Activated T-cell treated with anti-CD3 and anti-CD28 coated beads for 1 hour (primary cell): ENCODE results near the gene HS6ST3.
"Not testable (repeated sequence)": the region's sequence is repeated elsewhere in the genome, so short reads cannot be mapped to it uniquely, and the experiment has no call there.

Experiments used
- DNase-seq: peaks from one replicate; pipeline ENCODE4 v3.0.0-alpha.2; 2020; ENCODE audit warnings: low read depth

Gene HS6ST3

DNA sequence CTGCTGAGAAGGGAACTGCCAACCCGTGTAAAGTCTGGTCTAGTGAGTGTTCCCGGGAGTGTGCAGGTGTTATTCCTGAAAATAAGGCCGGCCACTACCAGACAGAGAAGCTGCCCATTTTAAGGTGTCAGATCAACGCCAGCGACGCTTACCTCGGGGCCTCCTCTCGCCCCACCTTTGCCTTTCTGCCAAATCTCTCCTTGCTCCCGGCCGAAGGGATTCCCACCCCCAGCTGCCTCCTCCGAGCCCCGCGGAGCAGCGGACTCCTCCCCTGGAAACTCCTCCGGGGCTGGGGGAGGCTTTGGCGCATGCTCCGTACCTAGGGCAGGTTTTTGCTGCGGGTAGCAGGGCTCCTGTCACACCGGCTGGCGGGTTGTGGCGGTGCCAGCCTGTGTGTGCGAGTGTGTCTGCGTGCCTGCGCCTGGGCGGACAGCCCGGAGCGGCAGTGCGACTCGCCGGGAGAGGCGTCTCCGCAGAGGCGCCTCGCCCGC, at the start of gene HS6ST3:
Gene HS6ST3, plus strand, starts transcription at position 359 of the 491 bp plus-strand sequence.
- no peak for DNase-seq

DNA sequence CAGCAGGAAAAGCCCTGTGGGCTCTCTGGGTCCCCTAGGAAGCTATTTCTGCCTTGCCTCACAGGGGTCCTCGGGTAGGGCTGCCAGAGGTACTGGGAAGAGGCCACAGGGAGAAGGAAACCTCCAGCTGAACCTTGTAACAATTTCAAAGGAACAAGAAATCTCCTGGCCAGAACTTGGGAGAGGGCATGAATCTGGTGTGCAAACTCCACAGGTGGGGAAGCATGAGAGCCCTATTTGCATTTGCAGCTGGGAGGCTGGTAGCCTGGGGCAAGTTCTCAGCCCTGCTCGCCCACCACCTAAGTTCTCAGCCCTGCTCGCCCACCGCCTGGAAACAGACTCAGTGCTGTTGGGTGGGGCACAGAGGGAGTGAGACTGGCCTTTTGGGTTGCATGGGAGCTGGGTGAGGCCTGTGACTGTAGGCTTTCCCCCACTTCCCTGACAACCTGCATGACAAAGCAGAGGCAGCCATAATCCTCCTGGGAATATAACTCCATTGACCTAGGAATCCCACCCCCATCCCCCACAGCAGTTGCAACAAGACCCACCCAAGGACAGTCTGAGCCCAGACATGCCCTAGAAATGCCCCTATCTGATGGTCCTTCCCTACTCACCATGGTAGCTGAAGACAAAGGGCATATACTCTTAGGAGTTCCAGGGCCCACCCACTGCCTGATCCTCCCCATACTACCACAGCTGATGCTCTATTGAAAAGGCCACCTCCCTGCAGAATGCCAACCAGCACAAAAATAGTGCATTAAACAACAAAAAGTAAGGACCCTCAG, 48.4 kb upstream of the HS6ST3 start:
- no peak for DNase-seq

DNA sequence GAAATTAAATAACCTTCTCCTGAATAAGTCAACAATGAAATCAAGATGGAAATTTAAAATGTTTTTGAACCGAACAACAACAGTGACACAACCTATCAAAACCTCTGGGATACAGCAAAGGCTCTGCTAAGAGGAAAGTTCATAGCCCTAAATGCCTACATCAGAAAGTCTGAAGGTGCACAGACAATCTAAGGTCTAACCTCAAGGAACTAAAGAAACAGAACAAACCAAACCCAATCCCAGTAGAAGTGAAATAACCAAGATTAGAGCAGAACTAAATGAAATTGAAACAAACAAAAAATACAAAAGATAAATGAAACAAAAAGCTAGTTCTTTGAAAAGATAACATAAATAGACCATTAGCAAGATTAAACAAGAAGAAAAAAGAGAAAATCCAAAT, 45.7 kb upstream of the HS6ST3 start:
- DNase-seq: no peak

DNA sequence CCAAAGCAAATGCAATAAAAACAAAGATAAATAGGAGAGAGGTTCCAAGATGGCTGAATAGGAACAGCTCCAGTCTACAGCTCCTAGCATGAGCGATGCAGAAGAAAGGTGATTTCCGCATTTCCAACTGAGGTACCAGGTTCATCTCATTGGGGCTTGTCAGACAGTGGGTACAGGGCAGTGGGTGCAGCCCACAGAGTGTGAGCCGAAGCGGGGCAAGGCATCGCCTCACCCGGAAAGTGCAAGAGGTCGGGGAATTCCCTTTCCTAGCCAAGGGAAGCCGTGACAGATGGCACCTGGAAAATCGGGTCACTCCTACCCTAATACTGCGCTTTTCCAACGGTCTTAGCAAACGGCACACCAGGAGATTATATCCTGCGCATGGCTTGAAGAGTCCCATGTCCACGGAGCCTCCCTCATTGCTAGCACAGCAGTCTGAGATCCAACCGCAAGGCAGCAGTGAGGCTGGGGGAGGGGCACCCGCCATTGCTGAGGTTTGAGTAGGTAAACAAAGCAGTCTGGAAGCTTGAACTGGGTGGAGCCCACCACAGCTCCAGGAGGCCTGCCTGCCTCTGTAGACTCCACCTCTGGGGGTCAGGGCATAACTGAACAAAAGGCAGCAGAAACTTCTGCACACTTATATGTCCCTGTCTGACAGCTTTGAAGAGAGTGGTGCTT, 43.3 kb upstream of the HS6ST3 start:
- DNase-seq: not testable (repeated sequence)

DNA sequence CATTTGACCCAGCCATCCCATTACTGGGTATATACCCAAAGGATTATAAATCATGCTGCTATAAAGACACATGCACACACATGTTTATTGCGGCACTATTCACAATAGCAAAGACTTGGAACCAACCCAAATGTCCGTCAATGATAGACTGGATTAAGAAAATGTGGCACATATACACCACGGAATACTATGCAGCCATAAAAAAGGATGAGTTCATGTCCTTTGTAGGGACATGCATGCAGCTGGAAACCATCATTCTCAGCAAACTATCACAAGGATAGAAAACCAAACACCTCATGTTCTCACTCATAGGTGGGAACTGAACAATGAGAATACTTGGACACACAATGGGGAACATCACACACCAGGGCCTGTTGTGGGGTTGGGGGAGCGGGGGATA, 39.0 kb upstream of the HS6ST3 start:
- not testable (repeated sequence) for DNase-seq

DNA sequence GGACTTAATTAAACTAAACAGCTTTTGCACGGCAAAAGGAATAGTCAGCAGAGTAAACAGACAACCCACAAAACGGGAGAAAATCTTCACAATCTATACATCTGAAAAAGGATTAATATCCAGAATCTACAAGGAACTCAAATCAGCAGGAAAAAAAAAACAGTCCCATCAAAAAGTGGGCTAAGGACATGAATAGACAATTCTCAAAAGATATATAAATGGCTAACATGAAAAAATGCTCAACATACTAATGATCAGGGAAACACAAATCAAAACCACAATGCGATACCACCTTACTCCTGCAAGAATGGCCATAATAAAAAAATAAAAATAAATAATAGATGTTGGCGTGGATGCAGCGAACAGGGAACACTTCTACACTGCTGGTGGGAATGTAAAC, 38.4 kb upstream of the HS6ST3 start:
- not testable (repeated sequence) for DNase-seq

DNA sequence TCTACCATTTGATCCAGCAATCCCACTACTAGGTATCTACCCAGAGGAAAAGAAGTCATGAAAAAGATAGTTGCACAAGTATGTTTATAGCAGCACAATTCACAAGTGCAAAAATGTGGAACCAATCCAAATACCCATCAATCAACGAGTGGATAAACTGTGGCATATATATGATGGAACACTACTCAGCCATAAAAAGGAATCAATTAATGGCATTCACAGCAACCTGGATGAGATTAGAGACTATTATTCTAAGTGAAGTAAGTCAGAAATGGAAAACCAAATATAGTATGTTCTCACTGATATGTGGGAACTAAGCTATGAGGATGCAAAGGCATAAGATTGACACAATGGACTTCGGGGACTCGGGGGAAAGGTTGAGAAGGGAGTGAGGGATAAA, 38.0 kb upstream of the HS6ST3 start:
- DNase-seq: not testable (repeated sequence)

DNA sequence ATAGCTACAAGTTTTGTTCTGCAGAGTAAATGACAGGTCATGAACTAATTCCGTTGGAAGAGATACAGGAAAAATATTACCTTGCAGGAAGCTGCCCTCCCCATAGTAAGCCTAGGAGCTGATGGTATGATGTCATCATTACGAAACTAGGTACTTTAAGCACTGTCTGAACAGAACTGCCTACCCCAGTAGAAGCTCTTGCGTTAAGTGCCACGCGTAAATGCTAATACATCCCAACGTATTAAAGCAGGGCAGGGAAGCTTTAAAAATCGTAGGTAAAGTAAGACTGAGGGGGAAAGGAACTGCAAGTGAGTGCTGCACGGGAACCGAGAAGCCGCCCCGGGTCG, 37.3 kb upstream of the HS6ST3 start:
- DNase-seq: no peak

DNA sequence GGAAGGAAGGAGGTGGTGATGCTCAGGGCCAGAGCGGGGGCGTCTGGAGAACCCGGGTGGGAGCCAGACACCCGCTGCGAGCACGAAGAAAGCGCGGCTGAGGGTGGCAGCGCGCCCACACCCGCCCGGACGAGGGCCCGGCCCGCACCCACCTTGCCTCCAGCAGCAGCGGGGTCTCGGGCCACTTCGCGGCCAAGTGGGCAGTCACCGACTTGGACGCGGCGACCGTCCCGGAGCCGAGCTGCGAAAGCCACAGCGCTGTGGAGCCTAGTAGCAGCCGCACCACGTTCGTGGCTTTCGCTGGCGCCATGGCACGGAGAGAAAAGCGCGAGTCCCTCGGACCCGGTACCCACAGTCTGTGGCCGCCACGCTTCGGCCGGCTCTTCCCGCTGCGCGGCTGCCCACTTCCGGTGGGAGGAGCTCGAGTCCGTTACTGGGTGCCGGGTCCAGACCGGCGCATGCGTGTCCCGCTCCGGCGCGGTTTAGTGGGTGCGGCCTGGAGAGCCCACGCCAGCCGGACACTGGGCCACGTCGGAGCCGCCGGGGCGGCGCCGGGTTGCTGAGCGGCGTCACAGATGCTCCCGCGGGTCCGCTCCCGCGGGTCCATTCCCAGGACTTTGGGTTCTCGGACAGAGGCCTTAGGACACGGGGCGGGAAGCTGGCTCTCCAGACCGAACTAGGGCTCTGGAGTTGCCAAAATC, 36.8 kb upstream of the HS6ST3 start, which contains the start of gene UGGT2:
Gene UGGT2, minus strand, starts transcription at position 399 of the 701 bp plus-strand sequence. Its CDS starts 89 bp downstream, at position 310.
- no peak for DNase-seq

DNA sequence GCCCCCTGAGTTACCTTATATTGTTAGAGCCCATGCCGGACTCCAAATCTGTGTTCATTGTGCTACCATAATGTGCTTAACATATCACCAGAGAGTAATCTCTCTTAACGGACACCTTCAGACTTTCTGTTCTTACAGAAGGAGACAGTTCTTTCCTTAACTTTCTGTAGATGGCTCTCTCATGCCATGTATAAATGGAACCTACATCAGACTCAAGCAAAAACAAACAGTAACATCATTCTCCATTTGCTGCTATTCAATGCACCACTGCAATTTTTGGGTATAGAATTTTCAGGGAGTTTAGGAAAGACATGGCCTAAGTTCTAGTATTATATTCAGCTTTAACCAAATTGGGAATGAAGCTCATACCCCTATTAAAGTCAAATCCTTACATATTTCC, 24.1 kb upstream of the HS6ST3 start:
- no peak for DNase-seq

DNA sequence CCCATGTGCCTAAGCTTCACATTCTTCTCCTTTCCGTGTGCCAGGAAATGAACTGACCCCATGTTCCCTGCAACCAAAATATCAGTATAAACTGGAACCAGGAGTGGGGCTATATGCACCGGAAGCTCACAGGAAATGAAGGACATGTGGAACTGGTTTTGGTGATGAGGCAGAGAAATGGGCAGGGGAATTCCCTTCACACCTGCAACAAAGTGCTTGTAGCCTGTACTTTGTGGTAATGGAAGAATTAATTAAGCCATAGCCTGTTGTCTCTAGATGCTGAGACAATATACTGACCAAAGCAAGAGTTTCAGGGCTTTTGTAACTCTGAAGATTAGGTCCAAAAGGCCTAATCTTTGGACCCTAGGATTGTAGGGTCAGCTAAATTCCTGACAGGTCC, 21.2 kb upstream of the HS6ST3 start:
- DNase-seq: no peak

DNA sequence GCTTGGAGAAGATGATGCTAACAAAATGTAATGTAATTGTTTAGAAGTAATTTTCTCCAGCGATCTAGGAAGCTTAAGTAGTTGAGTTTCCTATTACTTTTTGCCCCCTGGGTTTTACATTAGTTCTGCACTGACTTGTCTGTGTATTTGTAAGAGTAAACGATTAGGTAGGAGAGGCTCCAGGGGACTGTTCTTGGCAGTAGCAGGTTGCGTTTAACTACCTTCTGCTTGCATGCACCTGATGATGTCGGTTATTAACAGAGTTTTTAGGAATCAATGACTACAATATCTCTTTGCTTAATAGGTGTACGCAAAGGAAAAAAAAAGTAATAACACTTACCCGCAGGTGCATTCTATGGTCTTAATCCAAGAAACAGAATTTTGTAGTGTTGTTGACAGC, 18.4 kb upstream of the HS6ST3 start:
- no peak for DNase-seq

DNA sequence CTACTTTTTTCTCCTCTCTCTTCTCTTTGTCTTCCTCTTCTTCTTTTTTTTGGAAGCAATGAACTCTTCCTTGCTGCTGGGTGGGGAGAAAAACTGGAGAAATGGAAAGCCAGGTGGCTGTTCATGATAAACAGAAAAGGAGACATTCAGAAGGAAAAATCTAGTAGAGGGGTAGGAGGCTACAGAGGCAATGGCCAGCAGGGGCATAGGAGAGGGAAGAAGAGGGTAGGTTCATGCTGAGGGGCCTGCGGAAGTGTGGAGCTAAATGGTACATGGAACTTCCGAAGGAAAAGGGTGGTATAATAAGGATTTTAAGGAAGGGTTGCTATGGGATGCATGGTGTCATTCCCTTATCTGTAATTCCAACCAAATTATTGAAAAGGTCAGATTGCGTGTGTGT, 17.5 kb upstream of the HS6ST3 start:
- no peak for DNase-seq

DNA sequence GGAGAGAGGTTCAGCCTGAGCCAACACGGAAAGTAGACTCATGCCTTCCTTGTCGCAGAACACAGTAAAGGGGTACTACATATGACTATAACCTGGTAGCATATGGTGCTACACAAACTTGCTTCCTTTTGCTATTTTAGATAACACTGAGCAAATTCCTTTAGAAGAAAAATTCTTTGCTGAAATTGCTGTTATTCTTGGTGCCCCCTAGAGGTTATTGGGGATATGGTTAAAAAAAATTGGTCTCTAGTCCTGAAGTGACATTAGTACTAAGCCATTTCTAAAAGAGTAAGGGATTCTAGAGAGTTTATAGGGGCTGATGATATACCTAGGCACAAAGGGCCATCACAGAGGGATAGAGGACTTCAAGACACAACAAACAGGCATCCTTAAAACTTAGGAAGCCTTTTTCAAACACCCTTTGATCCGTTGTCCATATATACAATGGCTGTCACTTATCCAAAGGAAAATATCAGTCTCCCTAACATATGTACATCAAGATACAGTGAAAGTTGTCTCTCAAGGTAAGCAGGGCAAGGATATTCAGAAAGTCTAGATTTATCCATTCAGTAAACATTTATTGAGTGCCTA, 13.9 kb upstream of the HS6ST3 start:
- DNase-seq: no peak

DNA sequence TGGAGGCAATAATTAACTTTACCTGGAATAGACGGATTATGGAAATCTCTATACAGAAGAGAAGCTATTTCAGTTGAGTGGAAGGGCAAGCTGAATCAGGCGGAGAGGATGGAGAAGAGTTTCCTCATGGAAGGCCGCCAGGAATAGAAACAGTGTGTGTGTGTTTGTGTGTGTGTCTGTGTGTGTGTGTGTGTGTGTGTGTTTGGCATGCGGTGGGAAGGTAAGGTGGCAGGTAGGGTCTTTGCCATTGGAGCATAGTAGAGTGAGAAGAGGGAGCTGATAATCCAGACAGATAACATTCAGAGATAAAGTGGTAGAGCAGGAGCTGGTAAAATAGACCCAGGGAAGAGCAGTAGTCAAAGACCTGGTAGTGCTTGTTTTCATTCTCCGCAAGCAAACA, 9.2 kb upstream of the HS6ST3 start:
- DNase-seq: no peak

DNA sequence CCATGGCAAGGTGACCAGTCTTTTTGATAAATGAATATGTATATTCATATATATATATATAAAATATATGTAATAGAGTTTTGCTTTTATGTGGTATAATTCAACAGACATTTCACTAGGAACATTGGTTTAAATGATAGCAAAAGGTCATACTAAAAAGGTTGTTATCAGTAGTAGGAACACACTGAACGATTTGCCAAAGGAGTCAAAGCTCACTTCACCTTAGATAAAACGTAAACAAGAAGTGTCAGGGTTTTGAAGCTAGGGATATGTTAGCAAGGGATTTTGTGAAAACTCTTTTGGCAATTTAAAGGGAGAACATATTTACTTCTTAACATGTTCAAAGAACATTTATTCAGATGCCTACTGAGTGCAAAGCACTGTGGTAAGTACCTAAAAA, 8.0 kb upstream of the HS6ST3 start:
- no peak for DNase-seq

DNA sequence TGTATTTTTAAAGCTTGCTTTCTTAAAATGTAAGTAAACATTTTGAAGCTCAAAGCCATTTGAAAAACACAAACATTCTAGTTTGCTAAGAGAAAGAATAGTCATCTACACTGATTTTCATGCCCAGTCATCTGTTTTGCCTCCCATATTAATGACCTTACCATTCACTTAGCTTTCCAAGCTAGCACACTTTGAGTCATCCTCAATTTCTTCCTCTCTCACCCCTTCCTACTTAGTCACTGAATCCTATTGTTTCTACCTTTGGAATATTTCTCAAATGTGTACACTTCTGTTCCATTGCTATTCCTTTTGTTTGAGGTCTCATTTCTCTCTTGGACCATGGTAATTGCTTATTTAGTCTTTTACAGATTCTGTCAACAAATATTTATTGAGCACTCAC, 7.3 kb upstream of the HS6ST3 start:
- DNase-seq: no peak

DNA sequence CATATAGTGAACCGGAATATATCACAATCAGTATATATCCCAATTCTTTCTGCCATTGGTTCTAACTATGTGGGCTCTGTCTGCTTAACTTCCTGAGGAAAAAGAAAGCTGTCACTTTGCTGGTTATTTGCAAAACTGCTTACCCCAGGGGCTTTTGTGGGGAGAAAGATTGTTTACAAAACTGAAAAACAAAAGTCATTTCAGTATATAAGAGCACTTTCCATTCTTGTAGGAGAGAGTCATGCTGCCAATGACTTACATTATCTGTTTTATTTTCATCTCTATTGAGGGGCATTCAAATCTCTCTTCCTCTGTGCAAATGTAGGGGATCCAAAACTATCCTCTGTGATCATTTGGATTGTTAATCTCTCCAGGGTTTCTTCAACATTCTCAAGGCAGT, 3.2 kb upstream of the HS6ST3 start:
- no peak for DNase-seq

DNA sequence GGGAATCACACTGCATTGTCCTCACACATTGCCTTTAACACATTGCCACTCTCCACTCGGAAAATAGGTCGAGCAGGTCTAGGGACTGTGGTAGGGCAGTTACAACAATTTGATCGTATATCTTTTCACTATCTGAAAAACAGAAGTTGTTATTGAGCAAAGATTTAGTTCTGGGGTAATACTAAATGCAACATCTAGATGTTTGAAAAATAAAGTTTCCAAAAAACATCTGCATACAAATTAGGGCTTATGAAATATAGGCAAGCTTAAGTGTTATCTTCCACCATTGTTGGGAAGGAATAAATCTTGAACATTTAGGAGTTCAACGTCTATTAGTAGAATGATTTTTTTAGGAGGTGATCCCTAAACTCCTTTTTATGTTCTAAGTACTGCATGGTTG, 768 bp upstream of the HS6ST3 start:
- DNase-seq: no peak

DNA sequence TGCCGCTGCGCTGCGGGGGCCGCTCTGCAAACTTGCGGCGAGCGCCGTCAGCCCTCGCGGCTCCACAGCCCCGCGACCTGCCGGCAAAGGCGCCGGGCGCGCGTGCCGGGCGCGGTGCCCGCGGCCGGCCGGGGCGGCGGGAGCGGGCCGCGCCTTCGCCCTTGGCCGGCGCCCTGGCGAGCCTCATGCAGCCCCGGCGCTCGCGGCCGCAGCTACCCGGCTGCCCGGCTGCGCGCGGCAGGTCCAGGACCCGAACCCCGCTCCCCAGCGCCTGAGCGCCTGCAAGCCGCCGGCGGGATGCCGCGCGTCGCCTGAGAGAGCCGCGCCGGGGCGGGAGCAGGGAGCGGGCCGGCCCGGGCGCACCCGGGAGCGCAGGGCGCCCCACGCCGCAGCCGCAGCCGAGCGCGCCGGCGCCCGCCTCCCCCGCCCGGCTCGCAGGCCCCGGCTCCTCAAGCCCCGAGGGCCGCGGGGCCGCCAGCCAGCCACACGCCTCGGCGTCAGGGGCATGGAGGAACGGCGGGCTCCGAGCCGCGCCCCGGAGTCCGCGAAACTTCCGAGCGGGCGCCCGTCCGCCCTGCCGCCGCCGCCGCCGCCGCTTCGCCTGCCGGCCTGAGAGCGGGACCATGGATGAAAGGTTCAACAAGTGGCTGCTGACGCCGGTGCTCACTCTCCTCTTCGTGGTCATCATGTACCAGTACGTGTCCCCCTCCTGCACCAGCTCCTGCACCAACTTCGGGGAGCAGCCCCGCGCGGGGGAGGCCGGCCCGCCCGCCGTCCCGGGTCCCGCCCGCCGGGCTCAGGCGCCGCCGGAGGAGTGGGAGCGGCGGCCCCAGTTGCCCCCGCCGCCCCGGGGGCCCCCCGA, 564 bp downstream of the HS6ST3 start:
- no peak for DNase-seq
